ENCODE measurements around the gene SLIT3.

The SLIT3 gene

GRCh38 chr5:168908207-168908606, 392.7 kb downstream of the SLIT3 start:
- DNase-seq = no peak

DNA sequence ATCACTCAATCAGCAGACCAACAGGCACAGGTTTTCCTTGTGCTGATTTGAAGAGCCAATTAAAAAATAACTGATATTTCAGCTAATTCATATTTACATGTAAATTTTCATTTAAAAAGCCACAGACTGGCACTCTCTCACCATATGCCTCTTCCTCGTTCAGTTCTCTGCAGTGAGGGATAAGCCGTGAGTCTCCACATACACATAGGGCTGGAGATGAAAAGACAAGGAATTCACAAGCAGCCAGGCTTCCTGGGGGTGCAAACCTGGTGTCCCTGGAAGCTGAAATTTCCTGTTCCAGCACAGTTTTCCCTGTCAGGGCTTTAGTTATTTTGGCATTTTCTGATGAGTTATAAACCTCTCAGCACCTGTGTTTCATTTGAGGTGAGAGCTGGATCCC, 397.9 kb downstream of the SLIT3 start:
- DNase-seq = no peak

DNA sequence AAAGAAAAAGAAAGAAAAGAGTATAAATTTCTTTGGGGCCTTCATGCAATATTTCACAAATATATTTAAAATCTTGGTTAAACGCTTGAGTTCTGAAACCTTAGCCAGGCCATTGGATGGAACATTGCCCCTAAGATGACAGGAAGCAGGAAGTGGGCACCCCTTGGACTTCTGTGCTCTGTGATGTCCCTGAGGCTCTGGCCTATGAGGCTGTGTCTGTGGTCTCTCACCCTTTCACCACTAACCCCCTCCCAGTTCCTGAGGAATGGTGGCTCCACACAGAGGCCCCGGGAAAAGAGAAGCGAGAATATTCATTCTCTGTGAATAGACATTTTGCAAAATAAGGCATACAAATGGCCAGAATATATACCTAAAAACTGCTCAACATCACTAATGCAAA, 401.3 kb downstream of the SLIT3 start:
- no peak for DNase-seq

DNA sequence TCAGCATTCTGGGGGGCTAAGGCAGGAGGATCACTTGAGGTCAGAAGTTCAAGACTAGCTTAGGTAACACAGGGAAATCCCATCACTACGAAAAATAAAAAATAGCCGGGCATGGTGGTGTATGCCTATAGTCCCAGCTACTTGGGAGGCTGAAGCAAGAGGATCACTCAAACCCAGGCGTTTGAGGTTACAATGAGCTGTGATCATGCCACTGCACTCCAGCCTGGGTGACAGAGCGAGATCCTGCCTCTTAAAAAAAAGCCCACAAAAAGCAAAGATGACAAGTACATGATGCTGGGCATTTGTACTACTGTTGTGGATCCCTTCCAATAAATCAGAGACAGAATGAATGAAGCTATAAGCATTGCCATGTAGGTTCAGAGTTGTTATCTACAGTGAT, 401.7 kb downstream of the SLIT3 start:
- no peak for DNase-seq

- DNase-seq = no peak
Observed at GRCh38 chr5:168898247-168898911, 402.6 kb downstream of the SLIT3 start.

DNA sequence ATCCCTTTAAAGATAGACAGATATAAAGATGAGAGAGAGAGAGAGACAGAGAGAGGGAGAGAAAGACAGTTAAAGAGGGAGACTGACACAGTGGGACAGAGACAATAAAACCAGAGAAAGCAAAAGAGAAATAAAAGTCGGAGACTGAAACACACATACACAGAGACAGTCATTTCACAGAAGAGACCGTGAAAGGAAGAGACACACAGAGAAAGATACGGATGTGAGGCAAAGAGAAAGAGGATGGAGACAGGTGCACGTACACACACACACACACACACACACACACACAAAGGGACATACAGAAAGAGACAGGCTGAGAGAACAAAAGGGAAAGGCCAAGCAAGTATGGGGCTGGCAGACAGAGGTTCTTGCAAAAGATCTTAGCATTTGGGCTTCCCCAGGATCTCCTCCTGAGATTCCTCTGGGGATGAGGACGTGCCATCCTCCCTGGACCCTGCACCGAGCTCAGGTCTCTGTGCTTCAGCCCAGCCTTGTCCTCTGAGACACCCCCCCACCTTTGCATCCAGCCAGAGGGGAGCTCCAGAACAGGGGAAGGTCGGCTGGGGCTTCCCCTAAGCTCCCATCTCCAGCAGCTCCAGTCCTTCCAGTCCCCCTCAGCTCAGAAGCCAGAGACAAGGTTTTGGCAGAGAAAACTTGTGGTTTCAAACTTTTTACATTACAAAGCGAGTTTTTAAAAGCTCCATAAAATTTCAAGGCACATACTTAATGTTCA, 403.4 kb downstream of the SLIT3 start:
- no peak for DNase-seq

- no peak for DNase-seq
Observed at GRCh38 chr5:168895295-168896071, 405.5 kb downstream of the SLIT3 start.

GRCh38 chr5:168893283-168893682, 407.7 kb downstream of the SLIT3 start:
- no peak for DNase-seq

- DNase-seq = no peak
Observed at GRCh38 chr5:168892618-168893186, 408.2 kb downstream of the SLIT3 start.

GRCh38 chr5:168890816-168891812, 409.8 kb downstream of the SLIT3 start:
- DNase-seq = no peak

DNA sequence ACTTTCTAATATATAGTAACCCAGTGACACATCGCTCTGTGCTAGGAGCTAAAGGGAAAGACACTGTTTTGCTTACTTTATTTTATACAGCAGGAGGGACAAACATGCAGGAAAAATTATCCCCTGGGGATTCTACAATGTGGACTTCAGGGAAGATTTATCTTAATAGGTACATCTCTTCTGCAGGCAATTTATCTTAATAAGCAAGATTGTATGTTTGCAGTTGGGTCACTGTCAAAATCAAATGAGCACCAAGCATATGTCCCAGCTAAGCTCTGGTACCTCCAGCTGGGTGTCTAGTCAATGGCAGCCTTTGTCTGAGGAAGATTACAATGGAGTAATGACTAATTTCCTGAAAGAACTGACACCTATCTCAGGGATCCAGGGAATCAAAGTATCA, 411.9 kb downstream of the SLIT3 start:
- DNase-seq = no peak

DNA sequence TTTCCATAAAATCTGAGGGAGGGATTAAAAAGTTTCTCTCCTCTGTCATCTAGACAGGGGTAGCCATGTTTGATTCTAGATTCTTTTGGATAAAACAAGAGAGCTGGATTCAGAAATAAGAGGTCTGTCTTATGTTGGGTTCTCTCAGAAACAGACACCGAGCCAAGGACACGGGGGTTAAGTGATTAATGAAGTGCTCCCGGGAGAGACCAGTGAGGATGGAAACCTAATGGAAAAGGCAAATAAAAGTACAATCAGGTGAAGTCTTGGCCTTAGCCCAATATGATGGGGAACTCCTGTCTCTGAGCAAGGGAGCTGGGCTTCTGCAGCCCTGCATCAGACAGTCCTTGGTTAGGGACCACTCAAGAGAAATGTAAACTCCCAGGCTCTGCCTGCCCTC, 413.0 kb downstream of the SLIT3 start:
- DNase-seq = no peak

DNA sequence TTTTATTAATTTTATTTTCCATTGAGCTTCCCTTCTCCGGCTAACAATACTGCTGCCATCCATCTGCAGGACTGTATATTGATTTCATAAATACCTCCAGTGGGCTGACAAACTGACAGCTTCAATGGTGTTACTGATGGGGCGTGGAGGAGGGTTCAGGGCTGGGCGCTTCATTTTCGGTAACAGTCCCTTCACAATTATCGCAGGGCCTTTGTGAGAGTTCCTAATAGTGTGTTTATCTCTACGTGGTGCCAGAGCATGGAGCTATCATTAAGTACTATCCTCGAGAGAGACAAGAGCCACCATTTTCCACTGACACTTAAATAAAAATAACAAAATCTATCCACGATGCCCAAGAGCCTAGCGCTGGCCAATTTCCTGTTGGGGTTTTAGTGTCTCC, 414.8 kb downstream of the SLIT3 start:
- DNase-seq = no peak

- no peak for DNase-seq
Observed at GRCh38 chr5:168885324-168886120, 415.4 kb downstream of the SLIT3 start.

DNA sequence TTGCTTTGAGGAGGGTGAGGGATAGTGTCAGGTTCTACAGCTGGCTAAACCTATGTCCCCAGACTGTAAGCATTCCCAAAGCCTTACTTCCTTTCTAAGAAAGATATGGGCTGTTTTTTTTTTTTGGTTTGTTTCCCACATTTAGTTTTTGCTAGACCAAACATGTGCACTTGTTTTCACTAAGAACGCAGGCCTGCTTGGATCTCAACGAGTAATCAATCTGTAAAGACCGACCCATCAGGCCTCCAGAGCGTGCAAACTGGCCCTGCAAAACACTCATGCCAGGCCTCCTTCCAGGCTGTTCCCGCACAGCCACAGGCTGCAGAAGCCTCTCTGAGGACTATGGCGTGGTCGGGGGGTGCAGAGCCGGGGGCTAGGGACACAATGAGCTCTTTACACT, 416.9 kb downstream of the SLIT3 start:
- no peak for DNase-seq

DNA sequence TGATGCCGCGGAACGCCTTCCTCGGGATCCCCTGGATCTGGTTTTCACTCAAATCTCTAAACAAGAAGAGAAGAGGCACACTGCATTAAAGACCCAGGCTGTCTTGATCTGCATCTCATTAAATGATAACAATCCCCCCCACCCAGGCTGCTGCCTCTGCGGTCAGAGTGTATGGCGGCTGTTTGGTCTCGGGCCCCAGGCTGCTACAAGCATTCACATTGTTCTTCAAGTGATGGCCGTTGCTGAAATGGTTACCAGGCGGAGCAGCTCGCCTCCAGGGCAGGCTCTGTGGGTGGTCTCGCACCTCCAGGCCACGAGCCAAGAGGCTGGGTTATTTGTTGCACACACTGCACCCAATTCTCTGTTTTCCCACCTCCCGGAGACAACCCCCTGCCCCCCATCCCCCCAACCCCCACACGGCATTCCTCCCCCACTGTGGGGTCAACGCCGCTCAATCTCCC, 417.6 kb downstream of the SLIT3 start:
- no peak for DNase-seq

DNA sequence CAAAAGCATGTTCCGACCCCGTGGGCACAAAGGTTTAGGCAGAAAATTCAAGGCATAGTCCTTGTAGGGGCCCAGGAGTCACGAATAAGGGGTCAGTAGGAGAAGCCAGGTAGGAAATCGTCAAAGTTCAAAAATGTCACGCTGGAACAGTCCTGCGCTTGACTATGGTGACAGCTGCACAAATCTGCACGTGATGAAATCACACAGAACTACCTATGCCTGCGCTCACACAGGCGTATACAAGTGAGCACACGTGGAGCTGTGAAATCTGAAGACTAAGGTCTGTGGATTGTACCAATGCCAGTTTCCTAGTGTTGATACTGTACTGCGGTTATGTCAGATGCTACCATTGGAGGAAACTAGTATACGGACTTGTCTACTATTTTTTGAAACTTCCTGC, 418.7 kb downstream of the SLIT3 start:
- DNase-seq = no peak

DNA sequence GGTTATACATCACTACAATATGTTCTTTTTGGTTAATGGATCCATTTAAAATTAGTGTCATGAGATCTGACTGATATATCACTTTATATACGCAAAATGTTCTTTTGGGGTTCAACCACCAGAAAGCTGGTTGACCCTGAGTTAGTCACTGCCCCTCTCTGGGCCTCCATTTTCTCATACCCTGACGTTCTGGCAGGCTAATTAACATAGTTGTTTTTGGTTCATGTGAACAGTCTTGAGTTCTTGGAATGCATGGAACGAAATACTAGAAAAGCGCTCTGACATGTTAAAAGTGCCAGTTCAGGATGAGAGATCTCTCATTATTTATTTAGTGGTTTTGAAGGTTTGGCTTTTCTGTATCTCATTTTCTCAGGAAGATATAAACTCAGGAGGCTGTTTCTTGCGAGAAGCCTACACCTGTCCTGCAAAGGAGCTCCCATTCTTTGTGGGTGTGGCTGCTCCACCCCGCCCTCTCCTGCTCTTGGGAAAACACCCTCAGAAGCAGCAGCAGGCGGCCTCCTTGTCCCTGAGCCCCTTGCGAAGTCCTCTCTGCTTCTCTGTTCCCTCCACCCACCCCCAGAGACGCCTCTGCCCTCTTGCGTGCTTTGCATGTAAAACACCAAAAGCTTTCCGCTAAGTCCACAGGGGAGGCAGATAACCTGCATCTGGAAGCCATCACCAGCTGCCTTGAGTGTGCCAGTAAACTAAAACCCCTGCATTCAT, 419.4 kb downstream of the SLIT3 start:
- no peak for DNase-seq

DNA sequence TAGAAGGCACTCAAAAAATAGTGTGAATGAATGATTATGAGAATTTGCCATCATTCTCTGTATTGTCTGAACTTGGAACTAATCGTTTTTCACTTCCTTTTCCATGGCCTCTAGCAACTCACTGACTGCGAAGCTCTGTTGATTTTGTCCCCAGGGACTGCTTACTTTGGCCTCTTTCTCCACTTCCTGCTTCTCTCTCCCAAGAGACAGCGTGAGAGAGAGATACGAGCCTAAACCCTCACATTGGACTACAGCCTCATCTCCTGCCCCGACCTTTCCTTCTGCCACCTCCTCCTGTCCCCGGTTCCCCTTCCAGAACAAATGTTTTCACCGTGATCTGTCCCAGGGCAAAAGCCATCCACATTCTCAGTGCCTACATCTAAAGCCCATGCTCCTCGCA, 421.0 kb downstream of the SLIT3 start:
- no peak for DNase-seq

DNA sequence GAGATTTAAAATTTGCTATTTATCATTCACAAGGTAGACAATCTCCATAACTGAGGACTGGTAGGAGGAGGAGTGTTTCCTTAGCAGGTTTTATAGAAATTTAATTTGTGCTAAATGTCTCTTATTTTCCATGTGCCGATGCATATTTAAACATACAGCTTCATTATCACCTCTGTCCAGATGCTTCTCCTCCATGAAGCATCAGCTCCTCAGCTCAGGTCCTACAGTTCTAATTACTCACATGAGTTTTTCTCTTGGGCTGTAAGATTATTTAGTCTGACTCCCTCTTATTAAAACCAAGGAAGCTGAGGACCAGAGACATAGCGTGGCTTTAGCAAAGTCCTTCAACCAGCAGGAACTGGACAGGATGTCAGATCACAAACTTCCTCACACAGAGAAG, 421.6 kb downstream of the SLIT3 start:
- no peak for DNase-seq
